ENCODE results near the gene COASY.

The COASY gene

DNA sequence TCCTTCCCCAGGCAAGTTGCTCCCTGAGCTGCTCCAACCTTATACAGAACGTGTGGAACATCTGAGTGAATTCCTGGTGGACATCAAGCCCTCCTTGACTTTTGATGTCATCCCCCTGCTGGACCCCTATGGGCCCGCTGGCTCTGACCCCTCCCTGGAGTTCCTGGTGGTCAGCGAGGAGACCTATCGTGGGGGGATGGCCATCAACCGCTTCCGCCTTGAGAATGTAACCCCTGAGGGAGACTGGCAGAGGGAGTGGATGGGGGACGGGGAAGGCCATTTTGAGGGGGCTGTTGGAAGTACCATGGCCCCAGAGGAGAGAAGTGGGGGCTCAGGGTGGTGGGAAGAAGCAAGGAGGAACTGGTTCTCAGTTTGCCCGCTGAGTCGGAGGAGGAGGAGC lies 2.0 kb downstream of the COASY start (continued):
- TF ChIP-seq TCF4 (CRISPR knock-in tag; IDR thresholded peaks at IDR 0.05; ENCODE audit: borderline replicate concordance) (no peak), CREB5 (CRISPR knock-in tag; IDR thresholded peaks at IDR 0.05; ENCODE audit: low read depth) (no peak), CSDC2 (CRISPR knock-in tag; IDR thresholded peaks at IDR 0.05) (no peak), ZC3H10 (CRISPR knock-in tag; IDR thresholded peaks at IDR 0.05) (no peak), OSR1 (CRISPR knock-in tag; IDR thresholded peaks at IDR 0.05) (no peak), ZNF8 (CRISPR knock-in tag; IDR thresholded peaks at IDR 0.05) (no peak), PATZ1 (CRISPR knock-in tag; IDR thresholded peaks at IDR 0.05; ENCODE audit: borderline replicate concordance) (no peak), ZFP3 (CRISPR knock-in tag; IDR thresholded peaks at IDR 0.05) (no peak), TOX (CRISPR knock-in tag; IDR thresholded peaks at IDR 0.05; ENCODE audit: borderline replicate concordance) (no peak), ARNTL (CRISPR knock-in tag; IDR thresholded peaks at IDR 0.05; ENCODE audit: borderline replicate concordance, low read depth) (no peak)
- TF ChIP-seq, protein P1, sequence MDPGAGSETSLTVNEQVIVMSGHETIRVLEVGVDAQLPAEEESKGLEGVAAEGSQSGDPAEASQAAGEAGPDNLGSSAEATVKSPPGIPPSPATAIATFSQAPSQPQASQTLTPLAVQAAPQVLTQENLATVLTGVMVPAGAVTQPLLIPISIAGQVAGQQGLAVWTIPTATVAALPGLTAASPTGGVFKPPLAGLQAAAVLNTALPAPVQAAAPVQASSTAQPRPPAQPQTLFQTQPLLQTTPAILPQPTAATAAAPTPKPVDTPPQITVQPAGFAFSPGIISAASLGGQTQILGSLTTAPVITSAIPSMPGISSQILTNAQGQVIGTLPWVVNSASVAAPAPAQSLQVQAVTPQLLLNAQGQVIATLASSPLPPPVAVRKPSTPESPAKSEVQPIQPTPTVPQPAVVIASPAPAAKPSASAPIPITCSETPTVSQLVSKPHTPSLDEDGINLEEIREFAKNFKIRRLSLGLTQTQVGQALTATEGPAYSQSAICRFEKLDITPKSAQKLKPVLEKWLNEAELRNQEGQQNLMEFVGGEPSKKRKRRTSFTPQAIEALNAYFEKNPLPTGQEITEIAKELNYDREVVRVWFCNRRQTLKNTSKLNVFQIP (CRISPR knock-in tag; IDR thresholded peaks at IDR 0.05; ENCODE audit: borderline replicate concordance, low read depth), result no peak

- TF ChIP-seq ZC3H10 (CRISPR knock-in tag; IDR thresholded peaks at IDR 0.05) (no peak), BACH2 (CRISPR knock-in tag; IDR thresholded peaks at IDR 0.05; ENCODE audit: borderline replicate concordance) (no peak), ARNTL (CRISPR knock-in tag; IDR thresholded peaks at IDR 0.05; ENCODE audit: borderline replicate concordance, low read depth) (no peak), TSHZ2 (CRISPR knock-in tag; IDR thresholded peaks at IDR 0.05) (no peak), SNAI2 (CRISPR knock-in tag; IDR thresholded peaks at IDR 0.05) (no peak)
- ATAC-seq, result no peak
Measured at GRCh38 chr17:42564815-42565522, 3.0 kb downstream of the COASY start.

- no peak for TF ChIP-seq GLIS3 (CRISPR knock-in tag; IDR thresholded peaks at IDR 0.05)
- TF ChIP-seq TCF4 (CRISPR knock-in tag; IDR thresholded peaks at IDR 0.05; ENCODE audit: borderline replicate concordance), result no peak
- TF ChIP-seq RARB (CRISPR knock-in tag; IDR thresholded peaks at IDR 0.05), result no peak
- no peak for TF ChIP-seq TOX (CRISPR knock-in tag; IDR thresholded peaks at IDR 0.05; ENCODE audit: borderline replicate concordance)
- no peak for TF ChIP-seq BACH2 (CRISPR knock-in tag; IDR thresholded peaks at IDR 0.05; ENCODE audit: borderline replicate concordance)
- TF ChIP-seq ESRRG (CRISPR knock-in tag; IDR thresholded peaks at IDR 0.05), result no peak
- TF ChIP-seq ZNF565 (CRISPR knock-in tag; conservative IDR thresholded peaks at IDR 0.05; ENCODE audit: low read depth), result no peak
- no peak for TF ChIP-seq ZNF8 (CRISPR knock-in tag; IDR thresholded peaks at IDR 0.05)
- TF ChIP-seq, protein P1 (CRISPR knock-in tag; IDR thresholded peaks at IDR 0.05; ENCODE audit: borderline replicate concordance, low read depth), result no peak
- TF ChIP-seq PPARA (CRISPR knock-in tag; IDR thresholded peaks at IDR 0.05; ENCODE audit: borderline replicate concordance), result no peak
- TF ChIP-seq ARNTL (CRISPR knock-in tag; IDR thresholded peaks at IDR 0.05; ENCODE audit: borderline replicate concordance, low read depth), result no peak
- TF ChIP-seq ZC3H10 (CRISPR knock-in tag; IDR thresholded peaks at IDR 0.05), result no peak
- TF ChIP-seq TSHZ2 (CRISPR knock-in tag; IDR thresholded peaks at IDR 0.05), result no peak
- no peak for TF ChIP-seq SNAI2 (CRISPR knock-in tag; IDR thresholded peaks at IDR 0.05)
- no peak for ATAC-seq
Measured at GRCh38 chr17:42565523-42566214, 3.7 kb downstream of the COASY start.

All from SK-N-SH treated with all-trans-retinoic acid at 6 μM for 48 hours (cell line).